ENCODE data around the gene PDZRN4.

DNA sequence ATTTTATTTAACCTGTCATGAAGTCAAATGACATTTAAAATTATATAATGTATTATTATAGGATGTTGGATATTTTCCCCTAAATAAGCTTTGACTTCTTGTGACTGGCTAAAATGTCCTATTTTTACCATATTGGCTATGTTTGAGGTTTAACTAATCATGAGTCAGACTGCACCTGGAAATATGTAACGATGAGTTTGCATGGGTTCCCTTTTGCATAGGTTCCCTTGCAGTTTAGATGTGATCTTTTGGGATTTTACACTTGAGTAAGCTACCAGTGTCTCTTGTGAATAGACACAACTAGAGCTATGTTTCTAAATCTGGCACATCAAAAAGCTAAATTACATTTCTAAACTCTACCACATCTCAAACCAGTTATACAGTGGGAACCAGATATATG lies 5.2 kb downstream of the PDZRN4 start:
- TF ChIP-seq, protein P1, sequence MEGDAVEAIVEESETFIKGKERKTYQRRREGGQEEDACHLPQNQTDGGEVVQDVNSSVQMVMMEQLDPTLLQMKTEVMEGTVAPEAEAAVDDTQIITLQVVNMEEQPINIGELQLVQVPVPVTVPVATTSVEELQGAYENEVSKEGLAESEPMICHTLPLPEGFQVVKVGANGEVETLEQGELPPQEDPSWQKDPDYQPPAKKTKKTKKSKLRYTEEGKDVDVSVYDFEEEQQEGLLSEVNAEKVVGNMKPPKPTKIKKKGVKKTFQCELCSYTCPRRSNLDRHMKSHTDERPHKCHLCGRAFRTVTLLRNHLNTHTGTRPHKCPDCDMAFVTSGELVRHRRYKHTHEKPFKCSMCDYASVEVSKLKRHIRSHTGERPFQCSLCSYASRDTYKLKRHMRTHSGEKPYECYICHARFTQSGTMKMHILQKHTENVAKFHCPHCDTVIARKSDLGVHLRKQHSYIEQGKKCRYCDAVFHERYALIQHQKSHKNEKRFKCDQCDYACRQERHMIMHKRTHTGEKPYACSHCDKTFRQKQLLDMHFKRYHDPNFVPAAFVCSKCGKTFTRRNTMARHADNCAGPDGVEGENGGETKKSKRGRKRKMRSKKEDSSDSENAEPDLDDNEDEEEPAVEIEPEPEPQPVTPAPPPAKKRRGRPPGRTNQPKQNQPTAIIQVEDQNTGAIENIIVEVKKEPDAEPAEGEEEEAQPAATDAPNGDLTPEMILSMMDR (IDR thresholded peaks at IDR 0.05): no peak
- no peak for TF ChIP-seq POLR2A (IDR thresholded peaks at IDR 0.05)
